Endothelial cell (in vitro differentiated cells): Measurements from ENCODE around the gene NLRP9. TPM values are rescaled to one million over a fixed set of nuclear protein-coding genes. Genes with fewer than 3 reads are reported as not detected.

Experiments
- DNase-seq: peaks from one replicate; pipeline ENCODE4 v3.0.0; 2021; ENCODE audit warnings: low spot score
- H3K27ac Mint-ChIP-seq: one replicate; pipeline ENCODE4 v1.8.0; 2021; ENCODE audit warnings: mixed read lengths, inconsistent platforms; ENCODE audit not compliant: unreplicated experiment
- H3K27me3 Mint-ChIP-seq: one replicate; pipeline ENCODE4 v1.8.0; 2021; ENCODE audit warnings: mild to moderate bottlenecking, moderate library complexity, mixed read lengths, inconsistent platforms; ENCODE audit not compliant: unreplicated experiment
- H3K36me3 Mint-ChIP-seq: one replicate; pipeline ENCODE4 v1.8.0; 2021; ENCODE audit warnings: mild to moderate bottlenecking, low read depth, mixed read lengths, inconsistent platforms; ENCODE audit not compliant: unreplicated experiment
- H3K4me1 Mint-ChIP-seq: one replicate; pipeline ENCODE4 v1.8.0; 2021; ENCODE audit warnings: mild to moderate bottlenecking, mixed read lengths, inconsistent platforms; ENCODE audit not compliant: unreplicated experiment
- H3K4me3 Mint-ChIP-seq: one replicate; pipeline ENCODE4 v1.8.0; 2021; ENCODE audit warnings: mild to moderate bottlenecking, mixed read lengths, inconsistent platforms; ENCODE audit not compliant: unreplicated experiment
- H3K9me3 Mint-ChIP-seq: one replicate; pipeline ENCODE4 v1.8.0; 2021; ENCODE audit warnings: mixed read lengths, inconsistent platforms; ENCODE audit not compliant: unreplicated experiment
- total RNA-seq: library from RNA; stranded (reverse); fragmentation: NEBNext Ultra II Directional; extraction: Animal tissue kit (Norgen Biotek cat#: 25700); gene quantifications from one replicate; pipeline ENCODE4 v1.2.1, GENCODE V29; 2021; ENCODE audit not compliant: unreplicated experiment
- TF ChIP-seq, protein P1 (sequence below): fragments of 200-600 bp; sonication (generic); IDR thresholded peaks from one replicate; pipeline ENCODE4 v1.5.0; 2021; ENCODE audit warnings: antibody characterized with exemption; ENCODE audit not compliant: unreplicated experiment

The NLRP9 gene
- total RNA-seq, 1 donor from 2014 or later = not detected

GRCh38 chr19:55676383-55676782 is 61.8 kb downstream of the NLRP9 start:
- Mint-ChIP-seq H3K9me3 (no peaks in the 10 kb centered on the region), H3K27me3 (peaks cover 28% of the 10 kb centered on the region), H3K27ac (peak overlapping the region; percentile 100), H3K4me1 (peaks cover 58% of the 10 kb centered on the region), H3K4me3 (peak overlapping the region; percentile 99), H3K36me3 (peaks cover 52% of the 10 kb centered on the region)
- TF ChIP-seq, protein P1, sequence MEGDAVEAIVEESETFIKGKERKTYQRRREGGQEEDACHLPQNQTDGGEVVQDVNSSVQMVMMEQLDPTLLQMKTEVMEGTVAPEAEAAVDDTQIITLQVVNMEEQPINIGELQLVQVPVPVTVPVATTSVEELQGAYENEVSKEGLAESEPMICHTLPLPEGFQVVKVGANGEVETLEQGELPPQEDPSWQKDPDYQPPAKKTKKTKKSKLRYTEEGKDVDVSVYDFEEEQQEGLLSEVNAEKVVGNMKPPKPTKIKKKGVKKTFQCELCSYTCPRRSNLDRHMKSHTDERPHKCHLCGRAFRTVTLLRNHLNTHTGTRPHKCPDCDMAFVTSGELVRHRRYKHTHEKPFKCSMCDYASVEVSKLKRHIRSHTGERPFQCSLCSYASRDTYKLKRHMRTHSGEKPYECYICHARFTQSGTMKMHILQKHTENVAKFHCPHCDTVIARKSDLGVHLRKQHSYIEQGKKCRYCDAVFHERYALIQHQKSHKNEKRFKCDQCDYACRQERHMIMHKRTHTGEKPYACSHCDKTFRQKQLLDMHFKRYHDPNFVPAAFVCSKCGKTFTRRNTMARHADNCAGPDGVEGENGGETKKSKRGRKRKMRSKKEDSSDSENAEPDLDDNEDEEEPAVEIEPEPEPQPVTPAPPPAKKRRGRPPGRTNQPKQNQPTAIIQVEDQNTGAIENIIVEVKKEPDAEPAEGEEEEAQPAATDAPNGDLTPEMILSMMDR = no peak
- DNase-seq = no peak

GRCh38 chr19:55675661-55676354 is 62.4 kb downstream of the NLRP9 start:
- H3K27ac Mint-ChIP-seq = peak overlapping the region; percentile 100
- peaks cover 57% of the 10 kb centered on the region for H3K36me3 Mint-ChIP-seq
- peaks cover 31% of the 10 kb centered on the region for H3K27me3 Mint-ChIP-seq
- peaks cover 62% of the 10 kb centered on the region for H3K4me1 Mint-ChIP-seq
- peak overlapping the region; percentile 99 for H3K4me3 Mint-ChIP-seq
- H3K9me3 Mint-ChIP-seq = no peaks in the 10 kb centered on the region
- no peak for DNase-seq
- TF ChIP-seq, protein P1 = no peak

DNA sequence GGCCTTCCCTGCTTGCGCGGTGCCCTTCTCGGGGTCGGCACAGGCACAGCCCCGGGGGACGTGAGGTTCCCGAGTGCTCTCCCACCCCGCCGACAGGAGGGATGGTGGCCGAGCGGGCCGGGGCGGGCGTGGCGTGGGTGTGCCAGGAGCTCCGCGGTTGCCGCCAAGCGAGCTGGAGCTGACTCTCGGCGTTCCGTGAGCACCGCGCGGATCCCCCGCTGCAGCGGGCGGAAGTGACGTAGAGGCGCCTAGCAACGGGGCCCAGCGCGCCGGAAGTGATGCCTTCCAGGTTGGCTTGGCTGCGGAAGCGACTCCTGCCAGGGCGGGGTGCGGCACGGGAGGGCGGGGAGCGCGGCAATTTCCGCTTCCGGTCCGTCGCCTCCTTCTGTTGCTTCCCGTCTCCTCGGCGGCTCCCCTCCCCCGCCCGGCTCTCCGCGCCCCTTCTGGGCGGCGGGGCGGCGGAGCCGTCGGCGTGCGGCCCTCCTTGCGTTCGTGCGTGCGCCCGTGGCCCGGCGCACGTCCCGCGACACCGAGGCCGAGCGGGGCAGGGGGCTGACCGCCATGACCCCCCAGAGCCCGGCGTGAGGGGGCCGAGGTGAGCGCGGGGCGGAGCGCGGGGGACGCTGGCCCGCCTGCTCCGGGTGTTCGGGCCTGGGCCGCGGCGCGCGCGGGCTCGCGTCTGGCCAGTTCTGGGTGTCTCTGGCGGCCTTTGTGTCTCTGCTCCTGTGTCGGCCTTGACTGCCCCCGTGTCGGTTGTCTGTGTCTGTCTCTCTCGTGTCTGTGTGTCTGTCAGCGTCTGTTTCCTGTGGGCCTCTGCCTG is 63.2 kb downstream of the NLRP9 start, which contains the start of gene EPN1:
Gene EPN1, plus strand, starts transcription at position 386 of the 820 bp plus-strand sequence. CDS start 3,402 bp downstream, outside the sequence.
- Mint-ChIP-seq H3K4me3 (peak within 1 kb of the TSS; percentile 99), H3K27me3 (peaks cover 28% of the 10 kb centered on the region), H3K27ac (peak within 1 kb of the TSS; percentile 100), H3K9me3 (no peaks in the 10 kb centered on the region), H3K4me1 (peaks cover 61% of the 10 kb centered on the region), H3K36me3 (peaks cover 63% of the 10 kb centered on the region)
- DNase-seq = peak; percentile 92
- TF ChIP-seq, protein P1 = no peak

DNA sequence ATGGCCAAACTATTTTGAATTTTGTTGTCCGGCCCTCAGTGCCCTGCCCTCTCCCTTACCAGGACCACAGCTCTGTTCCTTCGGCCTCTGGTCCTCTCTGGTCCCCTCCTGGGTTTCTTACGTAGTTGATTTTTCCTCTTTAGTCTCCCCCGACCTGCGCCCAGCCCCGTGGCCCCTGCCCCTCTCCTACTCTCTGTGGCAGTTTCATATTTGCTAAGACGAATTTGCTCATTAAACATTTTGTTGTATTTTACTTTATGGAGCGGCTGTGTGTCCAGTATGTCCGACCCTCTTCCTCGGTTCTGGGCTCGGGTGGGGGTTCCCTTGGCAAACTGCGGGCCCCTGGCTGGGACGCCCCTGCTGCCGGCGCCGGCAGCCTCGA is 63.8 kb downstream of the NLRP9 start:
- peaks cover 60% of the 10 kb centered on the region for H3K36me3 Mint-ChIP-seq
- DNase-seq = no peak
- peak overlapping the region; percentile 94 for H3K27ac Mint-ChIP-seq
- TF ChIP-seq, protein P1 = no peak
- peaks cover 56% of the 10 kb centered on the region for H3K4me1 Mint-ChIP-seq
- no peaks in the 10 kb centered on the region for H3K9me3 Mint-ChIP-seq
- peak overlapping the region; percentile 85 for H3K4me3 Mint-ChIP-seq
- peaks cover 30% of the 10 kb centered on the region for H3K27me3 Mint-ChIP-seq
